ENCODE measurements around the gene ASB1. TPM values are rescaled to one million over a fixed set of nuclear protein-coding genes. Genes with fewer than 3 reads are reported as not detected.
A peak's percentile ranks its signal among the peaks of the same experiment; 100 is the strongest.

Gene ASB1
- total and polyA plus RNA-seq, 2 of the 13 experiments (the other 11 are each of a cell fraction or from before 2014, with no cell fraction given): 48.6 to 49.2 TPM

DNA sequence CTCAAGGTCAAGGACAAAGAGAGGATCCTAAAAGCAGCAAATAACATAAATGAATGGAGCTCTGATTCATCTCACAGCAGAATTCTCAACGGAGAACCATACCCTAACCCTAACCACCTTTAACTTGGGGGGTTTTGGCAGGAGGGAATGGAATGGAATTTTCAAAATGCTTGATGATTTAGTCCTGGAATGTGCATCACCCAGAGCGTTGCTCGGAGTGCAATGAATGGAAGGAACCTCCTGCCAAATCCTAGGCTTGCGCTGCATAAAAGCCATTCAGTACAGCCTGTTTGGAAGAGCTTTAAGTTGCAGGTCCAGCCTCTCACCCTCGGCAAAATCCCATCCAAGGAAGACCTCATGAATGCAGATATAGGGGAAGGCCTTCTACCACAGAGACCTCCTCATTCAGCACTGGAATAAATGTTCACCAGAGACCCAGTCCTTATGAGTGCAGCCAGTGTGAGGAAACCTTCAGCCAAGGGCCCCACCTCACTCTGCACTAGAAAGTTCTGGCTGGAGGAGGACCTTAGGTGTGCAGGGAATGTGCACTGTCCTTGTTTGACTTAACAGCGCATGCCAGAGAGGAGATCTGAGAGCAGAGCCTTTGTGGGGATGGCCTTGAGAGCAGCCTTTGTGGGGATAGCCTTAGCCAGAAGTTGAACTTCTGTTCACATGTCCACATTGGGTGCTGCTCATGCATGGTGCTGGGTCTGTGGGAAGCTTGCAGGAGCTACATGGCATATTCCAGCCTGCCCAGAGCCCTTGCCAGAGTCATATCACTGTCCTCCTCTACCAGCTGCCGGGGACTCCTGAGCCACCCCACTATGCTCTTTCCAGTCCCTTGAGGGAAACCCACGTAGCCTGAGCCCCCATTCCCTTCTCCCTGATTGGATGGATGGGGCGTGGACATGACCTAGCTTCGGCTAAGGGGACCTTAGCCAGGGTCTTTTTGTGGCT, 30.5 kb downstream of the ASB1 start (continued):
- TF ChIP-seq, protein P1, sequence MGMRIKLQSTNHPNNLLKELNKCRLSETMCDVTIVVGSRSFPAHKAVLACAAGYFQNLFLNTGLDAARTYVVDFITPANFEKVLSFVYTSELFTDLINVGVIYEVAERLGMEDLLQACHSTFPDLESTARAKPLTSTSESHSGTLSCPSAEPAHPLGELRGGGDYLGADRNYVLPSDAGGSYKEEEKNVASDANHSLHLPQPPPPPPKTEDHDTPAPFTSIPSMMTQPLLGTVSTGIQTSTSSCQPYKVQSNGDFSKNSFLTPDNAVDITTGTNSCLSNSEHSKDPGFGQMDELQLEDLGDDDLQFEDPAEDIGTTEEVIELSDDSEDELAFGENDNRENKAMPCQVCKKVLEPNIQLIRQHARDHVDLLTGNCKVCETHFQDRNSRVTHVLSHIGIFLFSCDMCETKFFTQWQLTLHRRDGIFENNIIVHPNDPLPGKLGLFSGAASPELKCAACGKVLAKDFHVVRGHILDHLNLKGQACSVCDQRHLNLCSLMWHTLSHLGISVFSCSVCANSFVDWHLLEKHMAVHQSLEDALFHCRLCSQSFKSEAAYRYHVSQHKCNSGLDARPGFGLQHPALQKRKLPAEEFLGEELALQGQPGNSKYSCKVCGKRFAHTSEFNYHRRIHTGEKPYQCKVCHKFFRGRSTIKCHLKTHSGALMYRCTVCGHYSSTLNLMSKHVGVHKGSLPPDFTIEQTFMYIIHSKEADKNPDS (CRISPR knock-in tag; IDR thresholded peaks at IDR 0.05): no peak
- TF ChIP-seq RARG (CRISPR knock-in tag; IDR thresholded peaks at IDR 0.05; ENCODE audit: low read depth): no peak
- no peak for TF ChIP-seq ZNF333 (CRISPR knock-in tag; IDR thresholded peaks at IDR 0.05; ENCODE audit: borderline replicate concordance)
- TF ChIP-seq ZIK1 (CRISPR knock-in tag; IDR thresholded peaks at IDR 0.05; ENCODE audit: borderline replicate concordance, low read depth): no peak
- TF ChIP-seq NCOR1 (IDR thresholded peaks at IDR 0.05; ENCODE audit: borderline replicate concordance, low read length): 0 out of 2 replicates have a peak, but pooled peaks have one; percentile 30
- TF ChIP-seq GLI4 (CRISPR knock-in tag; IDR thresholded peaks at IDR 0.05; ENCODE audit: borderline replicate concordance): no peak
- no peak for TF ChIP-seq BRD4 (CRISPR knock-in tag; IDR thresholded peaks at IDR 0.05)
- no peak; the same call in 1 of the 2 replicates for TF ChIP-seq ZNF12 (CRISPR knock-in tag; IDR thresholded peaks at IDR 0.05)
- TF ChIP-seq, protein P2, sequence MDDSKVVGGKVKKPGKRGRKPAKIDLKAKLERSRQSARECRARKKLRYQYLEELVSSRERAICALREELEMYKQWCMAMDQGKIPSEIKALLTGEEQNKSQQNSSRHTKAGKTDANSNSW (CRISPR knock-in tag; IDR thresholded peaks at IDR 0.05; ENCODE audit: borderline replicate concordance): no peak
- no peak for TF ChIP-seq ARHGAP35 (CRISPR knock-in tag; IDR thresholded peaks at IDR 0.05; ENCODE audit: borderline replicate concordance)
- no peak for TF ChIP-seq HOXA5 (CRISPR knock-in tag; IDR thresholded peaks at IDR 0.05)
- TF ChIP-seq ZNF577 (CRISPR knock-in tag; IDR thresholded peaks at IDR 0.05; ENCODE audit: borderline replicate concordance, low read depth): no peak
- peak; percentile 69; the same call in 1 of the 2 replicates for TF ChIP-seq WIZ (CRISPR knock-in tag; IDR thresholded peaks at IDR 0.05)
- 0 out of 2 replicates have a peak, but pooled peaks have one; percentile 30 for TF ChIP-seq KLF6 (CRISPR knock-in tag; IDR thresholded peaks at IDR 0.05)
- TF ChIP-seq RBFOX2 (IDR thresholded peaks at IDR 0.05; ENCODE audit: low read depth, low read length): no peak
- TF ChIP-seq HOXA9 (CRISPR knock-in tag; IDR thresholded peaks at IDR 0.05; ENCODE audit: borderline replicate concordance): no peak
- no peak for TF ChIP-seq FOXP1 (IDR thresholded peaks at IDR 0.05)
- TF ChIP-seq FOXP1 (CRISPR knock-in tag; IDR thresholded peaks at IDR 0.05): peak; percentile 44; the same call in 1 of the 2 replicates
- peak; percentile 79 for TF ChIP-seq NCOA2 (CRISPR knock-in tag; IDR thresholded peaks at IDR 0.05)
- TF ChIP-seq, protein P3, sequence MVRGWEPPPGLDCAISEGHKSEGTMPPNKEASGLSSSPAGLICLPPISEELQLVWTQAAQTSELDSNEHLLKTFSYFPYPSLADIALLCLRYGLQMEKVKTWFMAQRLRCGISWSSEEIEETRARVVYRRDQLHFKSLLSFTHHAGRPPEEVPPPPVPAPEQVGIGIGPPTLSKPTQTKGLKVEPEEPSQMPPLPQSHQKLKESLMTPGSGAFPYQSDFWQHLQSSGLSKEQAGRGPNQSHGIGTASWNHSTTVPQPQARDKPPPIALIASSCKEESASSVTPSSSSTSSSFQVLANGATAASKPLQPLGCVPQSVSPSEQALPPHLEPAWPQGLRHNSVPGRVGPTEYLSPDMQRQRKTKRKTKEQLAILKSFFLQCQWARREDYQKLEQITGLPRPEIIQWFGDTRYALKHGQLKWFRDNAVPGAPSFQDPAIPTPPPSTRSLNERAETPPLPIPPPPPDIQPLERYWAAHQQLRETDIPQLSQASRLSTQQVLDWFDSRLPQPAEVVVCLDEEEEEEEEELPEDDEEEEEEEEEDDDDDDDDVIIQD (CRISPR knock-in tag; IDR thresholded peaks at IDR 0.05; ENCODE audit: low read depth): peak; percentile 63
- no peak; the same call in 1 of the 2 replicates for TF ChIP-seq HES4 (CRISPR knock-in tag; IDR thresholded peaks at IDR 0.05; ENCODE audit: borderline replicate concordance)
- no peak for TF ChIP-seq YEATS4 (CRISPR knock-in tag; IDR thresholded peaks at IDR 0.05; ENCODE audit: borderline replicate concordance)
- TF ChIP-seq KDM5B (CRISPR knock-in tag; IDR thresholded peaks at IDR 0.05; ENCODE audit: borderline replicate concordance): peak; percentile 30; the same call in 1 of the 2 replicates
- TF ChIP-seq PRMT3 (CRISPR knock-in tag; IDR thresholded peaks at IDR 0.05; ENCODE audit: borderline replicate concordance, low read depth): no peak
- peak; percentile 77 for TF ChIP-seq ZMYM3 (CRISPR knock-in tag; IDR thresholded peaks at IDR 0.05)
- no peak for TF ChIP-seq HNRNPL (IDR thresholded peaks at IDR 0.05; ENCODE audit: low read depth, low read length)

All from HepG2 (cell line).